Tibial nerve (tissue), 4 donors: ENCODE results near the gene CHST12.

Source experiments
- EP300 ChIP-seq, 2 donors: sonication (generic); formaldehyde crosslinking; IDR thresholded peaks; one replicate each; pipeline ENCODE4 v1.6.1; 2017; ENCODE audit warnings: antibody characterized with exemption in 2 of 2, mild to moderate bottlenecking in 1 of 2
- POLR2A ChIP-seq, 2 donors: fragments of 450-650 bp; IDR thresholded peaks; one replicate each; pipeline ENCODE4 v1.6.1; 2017; ENCODE audit warnings: antibody characterized with exemption in 2 of 2, mild to moderate bottlenecking in 2 of 2, moderate library complexity in 2 of 2
- TF ChIP-seq, protein P1 (sequence below), 5 experiments: fragments of 200-600 bp in 3 of 5; fragments of 450-650 bp in 2 of 5; sonication (generic) in 3 of 5; IDR thresholded peaks; one replicate each; pipeline ENCODE4 v1.5.1; 2016 to 2019; ENCODE audit warnings: antibody characterized with exemption in 5 of 5, mild to moderate bottlenecking in 3 of 5, moderate library complexity in 2 of 5

DNA sequence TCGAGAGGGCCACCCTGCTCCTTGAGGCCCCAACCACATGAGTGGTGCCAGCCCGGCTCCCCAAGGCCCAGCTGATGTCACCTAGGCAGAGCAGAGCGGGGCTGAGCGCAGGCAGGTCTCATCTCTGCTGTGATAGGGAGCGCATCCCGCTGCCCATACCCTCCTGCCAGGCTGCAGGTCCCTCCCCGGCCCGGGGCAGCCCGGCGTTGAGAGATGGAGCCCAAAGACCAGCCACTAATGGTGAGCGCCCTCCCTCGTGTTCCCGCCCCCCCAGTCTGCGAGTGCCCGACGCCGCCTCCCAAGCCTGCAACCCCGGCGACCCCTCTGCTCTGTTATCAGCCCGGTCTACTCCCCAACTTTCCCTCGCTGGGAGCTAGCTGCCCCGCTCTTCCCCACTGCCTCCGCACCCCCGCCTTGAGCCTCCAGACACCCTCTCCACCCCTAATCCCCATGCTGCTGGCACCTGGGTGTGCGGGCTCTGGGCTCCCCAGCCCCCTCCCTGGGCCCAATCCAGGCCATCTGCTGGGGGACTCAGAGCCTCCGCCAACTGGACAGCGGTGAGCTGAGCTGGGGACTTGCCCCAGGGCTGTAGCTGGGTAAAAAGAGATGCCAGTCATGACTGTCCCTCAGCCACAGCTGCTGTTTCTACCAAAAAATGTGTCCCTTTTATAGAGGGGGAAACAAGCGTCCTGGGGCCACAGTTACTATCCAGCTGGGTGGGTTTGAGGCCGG is 19.7 kb upstream of the CHST12 start:
- TF ChIP-seq, protein P1, sequence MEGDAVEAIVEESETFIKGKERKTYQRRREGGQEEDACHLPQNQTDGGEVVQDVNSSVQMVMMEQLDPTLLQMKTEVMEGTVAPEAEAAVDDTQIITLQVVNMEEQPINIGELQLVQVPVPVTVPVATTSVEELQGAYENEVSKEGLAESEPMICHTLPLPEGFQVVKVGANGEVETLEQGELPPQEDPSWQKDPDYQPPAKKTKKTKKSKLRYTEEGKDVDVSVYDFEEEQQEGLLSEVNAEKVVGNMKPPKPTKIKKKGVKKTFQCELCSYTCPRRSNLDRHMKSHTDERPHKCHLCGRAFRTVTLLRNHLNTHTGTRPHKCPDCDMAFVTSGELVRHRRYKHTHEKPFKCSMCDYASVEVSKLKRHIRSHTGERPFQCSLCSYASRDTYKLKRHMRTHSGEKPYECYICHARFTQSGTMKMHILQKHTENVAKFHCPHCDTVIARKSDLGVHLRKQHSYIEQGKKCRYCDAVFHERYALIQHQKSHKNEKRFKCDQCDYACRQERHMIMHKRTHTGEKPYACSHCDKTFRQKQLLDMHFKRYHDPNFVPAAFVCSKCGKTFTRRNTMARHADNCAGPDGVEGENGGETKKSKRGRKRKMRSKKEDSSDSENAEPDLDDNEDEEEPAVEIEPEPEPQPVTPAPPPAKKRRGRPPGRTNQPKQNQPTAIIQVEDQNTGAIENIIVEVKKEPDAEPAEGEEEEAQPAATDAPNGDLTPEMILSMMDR (IDR thresholded peaks at IDR 0.05) = no peak
- TF ChIP-seq EP300 (IDR thresholded peaks at IDR 0.05) (no peak), POLR2A (IDR thresholded peaks at IDR 0.05) (no peak)
